HepG2 (cell line): ENCODE results near the gene CDH13.

Experiments used
- KDM1A ChIP-seq: IDR thresholded peaks from 2 replicates; pipeline ENCODE4 v1.6.1; 2016; ENCODE audit warnings: missing compliant biosample characterization
- NFATC3 ChIP-seq: sonication (generic); formaldehyde crosslinking; IDR thresholded peaks from 2 replicates; pipeline ENCODE4 v1.5.1; 2020; ENCODE audit warnings: mild to moderate bottlenecking, missing genetic modification reagents
- RELA ChIP-seq: sonication (generic); formaldehyde crosslinking; IDR thresholded peaks from 2 replicates; pipeline ENCODE4 v1.4.0; 2020; ENCODE audit warnings: missing genetic modification reagents
- RFX5 ChIP-seq: IDR thresholded peaks from 2 replicates; pipeline ENCODE4 v1.6.1; 2011; ENCODE audit warnings: low read depth, low read length, improper control_type of control experiment
- RXRA ChIP-seq: sonication (generic); formaldehyde crosslinking; IDR thresholded peaks from 2 replicates; pipeline ENCODE4 v1.5.1; 2020; ENCODE audit warnings: missing genetic modification reagents
- SIX4 ChIP-seq: sonication (generic); formaldehyde crosslinking; IDR thresholded peaks from 2 replicates; pipeline ENCODE4 v1.4.0; 2020; ENCODE audit warnings: missing genetic modification reagents
- TF ChIP-seq, protein P1 (sequence below): sonication (generic); formaldehyde crosslinking; IDR thresholded peaks from 2 replicates; pipeline ENCODE4 v1.4.0; 2020; ENCODE audit warnings: missing genetic modification reagents

DNA sequence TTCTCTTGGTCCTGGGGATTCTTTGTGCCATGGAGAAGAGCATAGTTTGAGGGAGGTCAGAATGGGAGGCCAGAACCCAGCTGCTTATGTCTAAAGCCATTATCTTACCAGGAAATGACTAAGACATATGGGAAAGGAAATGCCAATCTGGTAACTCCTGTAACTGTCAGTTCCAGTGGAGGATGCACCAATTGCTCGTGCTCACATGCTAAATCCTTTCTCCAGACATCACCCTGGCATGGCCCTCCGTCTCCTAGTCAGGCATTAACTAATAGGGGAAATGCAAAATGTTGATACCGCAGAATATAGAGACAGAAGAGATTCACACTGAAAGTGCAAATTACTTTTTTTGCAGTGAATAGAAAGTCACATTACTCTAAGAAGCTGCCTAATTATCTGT lies 925.5 kb downstream of the CDH13 start:
- no peak for TF ChIP-seq KDM1A
- no peak for TF ChIP-seq RXRA (CRISPR knock-in tag)
- TF ChIP-seq, protein P1, sequence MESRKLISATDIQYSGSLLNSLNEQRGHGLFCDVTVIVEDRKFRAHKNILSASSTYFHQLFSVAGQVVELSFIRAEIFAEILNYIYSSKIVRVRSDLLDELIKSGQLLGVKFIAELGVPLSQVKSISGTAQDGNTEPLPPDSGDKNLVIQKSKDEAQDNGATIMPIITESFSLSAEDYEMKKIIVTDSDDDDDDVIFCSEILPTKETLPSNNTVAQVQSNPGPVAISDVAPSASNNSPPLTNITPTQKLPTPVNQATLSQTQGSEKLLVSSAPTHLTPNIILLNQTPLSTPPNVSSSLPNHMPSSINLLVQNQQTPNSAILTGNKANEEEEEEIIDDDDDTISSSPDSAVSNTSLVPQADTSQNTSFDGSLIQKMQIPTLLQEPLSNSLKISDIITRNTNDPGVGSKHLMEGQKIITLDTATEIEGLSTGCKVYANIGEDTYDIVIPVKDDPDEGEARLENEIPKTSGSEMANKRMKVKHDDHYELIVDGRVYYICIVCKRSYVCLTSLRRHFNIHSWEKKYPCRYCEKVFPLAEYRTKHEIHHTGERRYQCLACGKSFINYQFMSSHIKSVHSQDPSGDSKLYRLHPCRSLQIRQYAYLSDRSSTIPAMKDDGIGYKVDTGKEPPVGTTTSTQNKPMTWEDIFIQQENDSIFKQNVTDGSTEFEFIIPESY = no peak
- no peak for TF ChIP-seq NFATC3
- no peak for TF ChIP-seq SIX4
- no peak for TF ChIP-seq RELA (CRISPR knock-in tag)
- no peak for TF ChIP-seq RFX5
